ENCODE data around the gene EPS8L1.

EPS8L1 gene

DNA sequence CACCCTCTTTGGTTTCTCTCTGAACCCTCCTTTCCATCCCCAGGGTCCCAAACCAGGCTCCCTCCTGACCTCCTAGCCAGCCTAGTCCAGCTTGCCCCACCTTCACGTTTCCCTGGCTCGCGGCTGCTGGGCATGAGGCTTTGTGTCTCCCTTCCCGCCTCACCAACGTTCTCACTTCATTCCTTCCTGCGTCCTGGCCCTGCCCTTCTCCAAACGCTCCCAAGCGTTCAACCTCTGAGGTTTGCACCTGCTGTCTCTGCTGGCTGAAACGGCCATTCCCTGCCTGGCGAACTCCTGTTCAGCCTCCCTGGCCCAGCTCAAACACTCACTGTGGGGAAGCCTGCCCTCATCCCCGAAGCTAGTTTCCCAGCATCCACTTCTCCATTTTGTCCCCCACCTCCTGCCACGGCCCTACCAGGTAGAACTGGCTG, 12.4 kb downstream of the EPS8L1 start:
- Histone ChIP-seq H3K9me3 (ENCODE audit: insufficient read depth, low read depth, low read length) (no peaks in the 10 kb centered on the region), H3K36me3 (ENCODE audit: insufficient read depth, low read length) (peaks cover 17% of the 10 kb centered on the region; the same call in 1 of the 2 replicates), H3K79me2 (ENCODE audit: insufficient read depth, low read length) (no peaks in the 10 kb centered on the region), H3K9ac (ENCODE audit: low read depth, low read length, poor library complexity, severe bottlenecking) (peak overlapping the region; percentile 45), H3K4me3 (ENCODE audit: low read length, poor library complexity, severe bottlenecking) (no peak overlapping the region), H3F3A (ENCODE audit: low read depth) (no peaks in the 10 kb centered on the region), H2AFZ (ENCODE audit: low read length) (no peak overlapping the region), H3K4me2 (ENCODE audit: low read depth, low read length, poor library complexity, severe bottlenecking) (no peak overlapping the region), H4K20me1 (ENCODE audit: insufficient read depth, low read length, poor library complexity, severe bottlenecking) (no peaks in the 10 kb centered on the region), H3K9me2 (replicated peaks; ENCODE audit: low read depth, low read length) (no peaks in the 10 kb centered on the region), H3K27me3 (ENCODE audit: insufficient read depth, low read length, poor library complexity, severe bottlenecking) (no peaks in the 10 kb centered on the region), H3K4me1 (ENCODE audit: insufficient read depth, low read length, poor library complexity, severe bottlenecking) (no peaks in the 10 kb centered on the region)
- TF ChIP-seq, protein P1, sequence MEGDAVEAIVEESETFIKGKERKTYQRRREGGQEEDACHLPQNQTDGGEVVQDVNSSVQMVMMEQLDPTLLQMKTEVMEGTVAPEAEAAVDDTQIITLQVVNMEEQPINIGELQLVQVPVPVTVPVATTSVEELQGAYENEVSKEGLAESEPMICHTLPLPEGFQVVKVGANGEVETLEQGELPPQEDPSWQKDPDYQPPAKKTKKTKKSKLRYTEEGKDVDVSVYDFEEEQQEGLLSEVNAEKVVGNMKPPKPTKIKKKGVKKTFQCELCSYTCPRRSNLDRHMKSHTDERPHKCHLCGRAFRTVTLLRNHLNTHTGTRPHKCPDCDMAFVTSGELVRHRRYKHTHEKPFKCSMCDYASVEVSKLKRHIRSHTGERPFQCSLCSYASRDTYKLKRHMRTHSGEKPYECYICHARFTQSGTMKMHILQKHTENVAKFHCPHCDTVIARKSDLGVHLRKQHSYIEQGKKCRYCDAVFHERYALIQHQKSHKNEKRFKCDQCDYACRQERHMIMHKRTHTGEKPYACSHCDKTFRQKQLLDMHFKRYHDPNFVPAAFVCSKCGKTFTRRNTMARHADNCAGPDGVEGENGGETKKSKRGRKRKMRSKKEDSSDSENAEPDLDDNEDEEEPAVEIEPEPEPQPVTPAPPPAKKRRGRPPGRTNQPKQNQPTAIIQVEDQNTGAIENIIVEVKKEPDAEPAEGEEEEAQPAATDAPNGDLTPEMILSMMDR (conservative IDR thresholded peaks at IDR 0.05; ENCODE audit: low read length): no peak
- TF ChIP-seq EZH2phosphoT487 (IDR thresholded peaks at IDR 0.05; ENCODE audit: borderline replicate concordance): no peak

DNA sequence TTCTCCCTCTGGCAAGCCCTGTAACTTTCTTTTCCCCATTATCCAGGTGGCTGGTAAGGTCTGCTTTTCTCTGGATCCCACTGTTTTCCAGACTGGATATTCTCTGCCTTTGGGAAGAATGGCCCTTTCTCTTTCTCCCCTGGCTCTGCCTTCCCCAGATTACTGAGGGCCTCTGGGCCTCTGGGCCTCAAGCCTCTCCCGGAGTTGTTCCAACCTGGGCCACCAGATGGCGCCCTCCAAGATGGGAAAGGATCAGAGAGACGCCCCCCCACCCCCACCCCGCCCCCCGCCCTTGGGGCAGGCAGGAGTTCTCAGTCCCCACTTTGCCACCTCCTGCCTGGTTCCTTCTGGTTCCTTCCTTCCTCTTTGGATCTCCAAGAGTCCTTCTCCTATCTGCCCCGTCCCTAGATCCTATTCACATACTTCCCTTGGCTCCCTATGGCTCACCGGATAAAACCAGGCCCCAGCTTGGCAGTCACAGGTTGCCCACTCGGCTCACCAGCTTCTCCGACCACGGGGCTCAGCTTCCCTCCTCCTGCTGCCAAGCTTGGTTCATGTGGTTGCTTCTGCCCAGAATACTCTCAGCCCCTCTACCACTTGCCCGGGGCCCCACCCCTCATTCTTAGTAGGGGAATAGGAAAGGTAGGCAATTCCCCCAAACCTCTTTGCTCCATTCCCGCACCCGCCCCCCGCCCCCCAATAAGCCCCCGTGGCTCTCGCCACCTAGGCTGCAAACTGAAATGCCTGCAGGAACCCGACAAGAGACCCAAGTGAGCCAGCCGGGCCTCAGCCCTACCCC, 13.1 kb downstream of the EPS8L1 start:
- Histone ChIP-seq H3K79me2 (ENCODE audit: insufficient read depth, low read length) (no peaks in the 10 kb centered on the region), H4K20me1 (ENCODE audit: insufficient read depth, low read length, poor library complexity, severe bottlenecking) (no peaks in the 10 kb centered on the region), H3K36me3 (ENCODE audit: insufficient read depth, low read length) (peaks cover 17% of the 10 kb centered on the region; the same call in 1 of the 2 replicates), H3F3A (ENCODE audit: low read depth) (no peaks in the 10 kb centered on the region), H3K9me2 (replicated peaks; ENCODE audit: low read depth, low read length) (no peaks in the 10 kb centered on the region), H3K9me3 (ENCODE audit: insufficient read depth, low read depth, low read length) (no peaks in the 10 kb centered on the region), H3K9ac (ENCODE audit: low read depth, low read length, poor library complexity, severe bottlenecking) (peak overlapping the region; percentile 45), H3K4me1 (ENCODE audit: insufficient read depth, low read length, poor library complexity, severe bottlenecking) (no peaks in the 10 kb centered on the region), H3K4me3 (ENCODE audit: low read length, poor library complexity, severe bottlenecking) (no peak overlapping the region), H3K4me2 (ENCODE audit: low read depth, low read length, poor library complexity, severe bottlenecking) (no peak overlapping the region), H3K27me3 (ENCODE audit: insufficient read depth, low read length, poor library complexity, severe bottlenecking) (no peaks in the 10 kb centered on the region), H2AFZ (ENCODE audit: low read length) (no peak overlapping the region)
- TF ChIP-seq, protein P1 (conservative IDR thresholded peaks at IDR 0.05; ENCODE audit: low read length): peak; percentile 54
- no peak for TF ChIP-seq EZH2phosphoT487 (IDR thresholded peaks at IDR 0.05; ENCODE audit: borderline replicate concordance)

DNA sequence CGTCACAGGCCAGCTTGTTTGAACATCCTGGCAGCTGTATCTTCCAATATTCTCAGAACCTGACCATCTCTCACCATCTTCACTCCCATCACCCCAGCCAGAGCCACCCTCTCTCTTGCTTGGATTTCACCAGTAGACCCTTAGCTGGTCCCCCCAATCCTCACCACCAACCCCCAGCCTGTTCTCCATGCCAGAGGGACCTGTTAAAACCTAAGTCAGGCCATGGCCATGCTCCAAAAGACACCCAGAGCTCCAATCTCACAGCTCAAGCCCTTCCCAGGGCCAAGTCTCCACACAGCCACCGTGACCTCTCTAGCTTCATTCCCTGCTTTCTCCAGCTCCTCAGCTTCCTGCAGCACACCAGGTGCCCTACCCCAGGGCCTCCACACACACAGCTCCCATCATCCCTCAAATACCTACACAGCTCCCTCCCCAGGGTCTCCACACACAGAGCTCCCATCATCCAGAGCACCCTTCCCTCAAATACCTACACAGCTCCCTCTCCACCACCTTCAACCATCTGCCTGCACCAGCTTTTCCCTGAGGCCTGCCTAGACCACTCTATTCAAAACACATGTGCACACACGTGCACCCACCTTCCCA, 13.8 kb downstream of the EPS8L1 start:
- Histone ChIP-seq H3K4me2 (ENCODE audit: low read depth, low read length, poor library complexity, severe bottlenecking) (no peak overlapping the region), H3K27me3 (ENCODE audit: insufficient read depth, low read length, poor library complexity, severe bottlenecking) (no peaks in the 10 kb centered on the region), H2AFZ (ENCODE audit: low read length) (no peak overlapping the region), H3K9me2 (replicated peaks; ENCODE audit: low read depth, low read length) (no peaks in the 10 kb centered on the region), H3K36me3 (ENCODE audit: insufficient read depth, low read length) (peaks cover 18% of the 10 kb centered on the region; the same call in 1 of the 2 replicates), H3K4me1 (ENCODE audit: insufficient read depth, low read length, poor library complexity, severe bottlenecking) (no peaks in the 10 kb centered on the region), H3K79me2 (ENCODE audit: insufficient read depth, low read length) (no peaks in the 10 kb centered on the region), H4K20me1 (ENCODE audit: insufficient read depth, low read length, poor library complexity, severe bottlenecking) (no peaks in the 10 kb centered on the region), H3K9ac (ENCODE audit: low read depth, low read length, poor library complexity, severe bottlenecking) (no peak overlapping the region), H3K9me3 (ENCODE audit: insufficient read depth, low read depth, low read length) (no peaks in the 10 kb centered on the region), H3F3A (ENCODE audit: low read depth) (no peaks in the 10 kb centered on the region), H3K4me3 (ENCODE audit: low read length, poor library complexity, severe bottlenecking) (no peak overlapping the region)
- TF ChIP-seq, protein P1 (conservative IDR thresholded peaks at IDR 0.05; ENCODE audit: low read length): no peak
- TF ChIP-seq EZH2phosphoT487 (IDR thresholded peaks at IDR 0.05; ENCODE audit: borderline replicate concordance): no peak
